ENCODE results near the gene ZNF628.

Gene ZNF628

GRCh38 chr19:55451163-55451964, 25.1 kb upstream of the ZNF628 start:
- DNase-seq = no peak

GRCh38 chr19:55451965-55452748, 24.3 kb upstream of the ZNF628 start:
- no peak for DNase-seq

- peak; percentile 86 for DNase-seq
Measured at GRCh38 chr19:55452749-55453346, 23.6 kb upstream of the ZNF628 start.

GRCh38 chr19:55453511-55454260, 22.7 kb upstream of the ZNF628 start:
- DNase-seq = no peak

- peak; percentile 42 for DNase-seq
Measured at GRCh38 chr19:55454787-55455243, 21.6 kb upstream of the ZNF628 start.

GRCh38 chr19:55455576-55456235, 20.7 kb upstream of the ZNF628 start:
- no peak for DNase-seq

- DNase-seq = no peak
Measured at GRCh38 chr19:55456347-55456746, 20.1 kb upstream of the ZNF628 start.

GRCh38 chr19:55457683-55458457, 18.5 kb upstream of the ZNF628 start:
- DNase-seq = no peak

- DNase-seq = no peak
Measured at GRCh38 chr19:55459551-55459949, 16.9 kb upstream of the ZNF628 start.

GRCh38 chr19:55459950-55460657, 16.3 kb upstream of the ZNF628 start:
- no peak for DNase-seq

- peak; percentile 40 for DNase-seq
Measured at GRCh38 chr19:55460670-55461258, 15.7 kb upstream of the ZNF628 start.

GRCh38 chr19:55461259-55461973, 15.0 kb upstream of the ZNF628 start, which contains the start of gene ISOC2:
Gene ISOC2, minus strand, starts transcription at chr19:55461642. Its CDS starts 5,156 bp downstream, at chr19:55456486.
- DNase-seq = peak; percentile 98

GRCh38 chr19:55461974-55462626, 14.3 kb upstream of the ZNF628 start:
- DNase-seq = no peak

GRCh38 chr19:55462722-55463121, 13.7 kb upstream of the ZNF628 start:
- DNase-seq = no peak

GRCh38 chr19:55463583-55464031, 12.8 kb upstream of the ZNF628 start:
- no peak for DNase-seq

GRCh38 chr19:55464039-55464661, 12.3 kb upstream of the ZNF628 start:
- DNase-seq = no peak

GRCh38 chr19:55464662-55465054, 11.8 kb upstream of the ZNF628 start, which contains the start of gene C19orf85:
Gene C19orf85, minus strand, starts transcription at chr19:55464751. Its CDS starts 197 bp downstream, at chr19:55464554.
- DNase-seq = no peak

Data from NCI-H1694 (cell line).